Activated CD8-positive, alpha-beta T cell treated with anti-CD3 and anti-CD28 coated beads for 36 hours (primary cell): ENCODE measurements around the gene CCDC51. TPM values are rescaled to one million over a fixed set of nuclear protein-coding genes. Genes with fewer than 3 reads are reported as not detected.

Experiments
- ATAC-seq: fragments of 200-7000 bp; cut with Tn5 transposase; one replicate; pipeline ENCODE4 v1.10.0; 2021; ENCODE audit warnings: mild to moderate bottlenecking, moderate library complexity
- CTCF ChIA-PET: fragments of 350-600 bp; sonication (Branson Sonifier 250); formaldehyde crosslinking; loops from one replicate; lab custom pipeline; 2021; ENCODE audit warnings: antibody characterized with exemption; lab: Charles Lee
- POLR2A ChIA-PET: fragments of 350-600 bp; sonication (Branson Sonifier 250); formaldehyde crosslinking; loops from one replicate; lab custom pipeline; 2021; ENCODE audit warnings: antibody characterized with exemption; lab: Charles Lee
- DNase-seq: peaks from one replicate; pipeline ENCODE4 v3.0.0-alpha.2; 2020
- H3K27ac Mint-ChIP-seq: one replicate; pipeline ENCODE4 v1.8.0; 2021; ENCODE audit warnings: mild to moderate bottlenecking, mixed read lengths
- H3K27me3 Mint-ChIP-seq: one replicate; pipeline ENCODE4 v1.8.0; 2021; ENCODE audit warnings: mixed read lengths
- H3K36me3 Mint-ChIP-seq: one replicate; pipeline ENCODE4 v1.8.0; 2021; ENCODE audit warnings: low read depth, mixed read lengths
- H3K4me1 Mint-ChIP-seq: one replicate; pipeline ENCODE4 v1.8.0; 2021; ENCODE audit warnings: low read depth, mixed read lengths
- H3K4me3 Mint-ChIP-seq: one replicate; pipeline ENCODE4 v1.8.0; 2021; ENCODE audit warnings: mild to moderate bottlenecking, moderate library complexity, mixed read lengths
- H3K9me3 Mint-ChIP-seq: one replicate; pipeline ENCODE4 v1.8.0; 2021; ENCODE audit warnings: mixed read lengths
- intact Hi-C: fragments of 100-400 bp; cut with micrococcal nuclease; formaldehyde crosslinking; loops from one replicate; pipeline ENCODE4 v1.10.0; 2022
- total RNA-seq, 2 experiments: library from RNA; stranded (reverse); gene quantifications; one replicate each; pipeline ENCODE4 v1.2.3, GENCODE V29; 2021
- TF ChIP-seq, protein P1 (sequence below): fragments of 200-600 bp; IDR thresholded peaks from one replicate; pipeline ENCODE4 v1.8.0; 2022; ENCODE audit warnings: antibody characterized with exemption, mild to moderate bottlenecking

CCDC51 gene
- total RNA-seq, 2 experiments from 2014 or later, result 25.3 to 28.3 TPM

DNA sequence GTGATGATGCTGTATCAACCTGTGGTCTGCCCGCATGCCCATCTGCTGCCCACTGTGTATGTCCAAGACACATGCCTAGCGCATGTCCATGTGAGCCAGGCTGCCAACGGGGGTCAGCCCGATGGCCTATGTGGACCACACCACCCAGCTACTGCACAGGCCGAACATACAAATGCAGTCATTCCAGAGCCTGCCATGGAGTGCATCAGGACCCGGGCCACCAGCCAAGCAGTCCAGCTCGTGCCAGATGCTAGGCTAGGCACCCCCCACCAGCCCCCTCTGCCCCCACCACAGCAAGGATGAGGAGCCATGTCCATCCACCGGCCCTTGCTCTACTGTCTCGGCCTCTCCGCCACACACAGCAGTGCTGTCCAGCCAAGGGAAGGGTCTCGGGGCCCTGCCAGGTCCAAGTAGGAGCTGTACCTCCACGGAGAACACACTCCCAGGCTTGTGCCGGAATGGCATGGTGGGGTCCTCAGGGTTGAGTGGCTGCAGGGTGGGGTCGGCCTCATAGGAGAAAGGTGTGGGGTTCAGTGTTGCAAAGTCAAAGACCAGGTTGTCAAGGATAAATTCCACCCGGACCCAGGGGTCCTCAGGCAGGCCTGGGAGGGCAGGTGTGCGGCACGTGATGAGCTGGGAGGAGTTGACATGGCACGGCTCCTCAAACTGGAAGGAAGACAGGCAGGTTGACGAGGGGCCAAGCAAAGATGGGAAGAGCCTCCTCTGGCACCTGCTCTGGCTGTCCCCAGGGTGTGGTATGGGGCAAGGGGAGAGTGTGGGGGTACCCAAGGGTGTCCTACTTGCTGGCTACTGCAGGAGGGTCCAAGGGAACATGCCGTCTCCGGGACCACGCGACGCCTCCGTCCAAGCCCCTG lies 25.3 kb downstream of the CCDC51 start:
- Mint-ChIP-seq H3K4me1 (no peaks in the 10 kb centered on the region), H3K9me3 (no peaks in the 10 kb centered on the region), H3K4me3 (no peak overlapping the region), H3K36me3 (no peaks in the 10 kb centered on the region), H3K27ac (no peak overlapping the region), H3K27me3 (no peaks in the 10 kb centered on the region)
- POLR2A ChIA-PET, result interaction anchor here (0.6 kb wide), 2 partner anchors 31 to 279 kb away, joined by 3 to 9 read pairs; no protein-coding TSS in a partner anchor
- DNase-seq, result no peak
- CTCF ChIA-PET, result interaction anchor here (0.7 to 1.6 kb wide), 4 partner anchors 14 to 221 kb away, joined by 3 to 9 read pairs (median 5); partner anchors contain the start of gene SLC26A6
- TF ChIP-seq, protein P1, sequence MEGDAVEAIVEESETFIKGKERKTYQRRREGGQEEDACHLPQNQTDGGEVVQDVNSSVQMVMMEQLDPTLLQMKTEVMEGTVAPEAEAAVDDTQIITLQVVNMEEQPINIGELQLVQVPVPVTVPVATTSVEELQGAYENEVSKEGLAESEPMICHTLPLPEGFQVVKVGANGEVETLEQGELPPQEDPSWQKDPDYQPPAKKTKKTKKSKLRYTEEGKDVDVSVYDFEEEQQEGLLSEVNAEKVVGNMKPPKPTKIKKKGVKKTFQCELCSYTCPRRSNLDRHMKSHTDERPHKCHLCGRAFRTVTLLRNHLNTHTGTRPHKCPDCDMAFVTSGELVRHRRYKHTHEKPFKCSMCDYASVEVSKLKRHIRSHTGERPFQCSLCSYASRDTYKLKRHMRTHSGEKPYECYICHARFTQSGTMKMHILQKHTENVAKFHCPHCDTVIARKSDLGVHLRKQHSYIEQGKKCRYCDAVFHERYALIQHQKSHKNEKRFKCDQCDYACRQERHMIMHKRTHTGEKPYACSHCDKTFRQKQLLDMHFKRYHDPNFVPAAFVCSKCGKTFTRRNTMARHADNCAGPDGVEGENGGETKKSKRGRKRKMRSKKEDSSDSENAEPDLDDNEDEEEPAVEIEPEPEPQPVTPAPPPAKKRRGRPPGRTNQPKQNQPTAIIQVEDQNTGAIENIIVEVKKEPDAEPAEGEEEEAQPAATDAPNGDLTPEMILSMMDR, result no peak
- intact Hi-C loops, result no loop called here
- ATAC-seq, result no peak

DNA sequence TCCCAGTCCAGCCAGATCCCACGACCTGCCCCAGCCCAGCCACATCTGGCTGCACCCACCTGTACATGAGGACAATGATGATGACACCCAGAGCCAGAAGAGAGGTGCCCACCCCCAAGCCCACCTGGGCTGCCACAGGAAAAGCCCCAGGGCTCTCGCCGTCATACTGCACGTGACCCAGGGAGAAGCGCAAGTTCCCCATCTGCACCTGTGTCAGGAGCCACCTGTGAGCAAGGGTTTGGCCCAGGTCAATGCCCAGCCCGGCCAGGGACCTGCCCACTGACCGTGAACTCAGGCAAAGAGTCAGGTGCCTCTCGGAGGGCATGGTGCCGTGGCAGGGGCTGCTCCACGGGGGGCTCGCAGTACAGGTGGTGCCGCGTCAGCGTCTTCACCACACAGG lies 26.3 kb downstream of the CCDC51 start:
- H3K27me3 Mint-ChIP-seq, result no peaks in the 10 kb centered on the region
- ATAC-seq (no peak), DNase-seq (no peak)
- H3K36me3 Mint-ChIP-seq, result no peaks in the 10 kb centered on the region
- no peaks in the 10 kb centered on the region for H3K4me1 Mint-ChIP-seq
- TF ChIP-seq, protein P1, result no peak
- H3K4me3 Mint-ChIP-seq, result no peak overlapping the region
- H3K27ac Mint-ChIP-seq, result no peak overlapping the region
- intact Hi-C loops, result no loop called here
- POLR2A ChIA-PET, result no interaction called here
- CTCF ChIA-PET, result interaction anchor here (1.3 kb wide), 1 partner anchor 136 kb away, joined by 5 read pairs; no protein-coding TSS in a partner anchor
- no peaks in the 10 kb centered on the region for H3K9me3 Mint-ChIP-seq

DNA sequence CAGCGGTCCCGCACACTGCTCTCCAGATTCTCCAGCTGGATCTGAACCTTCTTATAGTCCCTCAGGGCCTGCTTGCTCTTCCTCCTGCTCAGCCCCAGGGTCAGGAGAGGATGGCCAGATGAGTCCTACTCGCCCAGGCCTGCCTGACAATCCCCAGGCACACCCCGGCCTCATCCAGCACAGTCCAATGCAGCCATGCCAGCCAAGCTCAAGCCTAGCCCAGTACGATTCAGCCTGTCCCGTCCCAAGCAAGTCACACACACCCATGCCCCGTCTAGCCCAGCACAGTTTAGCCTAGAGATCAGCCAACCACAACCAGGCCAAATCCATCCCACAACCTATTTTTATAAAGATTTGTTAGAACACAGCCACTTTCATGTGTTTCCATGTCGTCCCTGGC lies 26.8 kb downstream of the CCDC51 start:
- H3K27me3 Mint-ChIP-seq, result no peaks in the 10 kb centered on the region
- no peaks in the 10 kb centered on the region for H3K4me1 Mint-ChIP-seq
- no peaks in the 10 kb centered on the region for H3K9me3 Mint-ChIP-seq
- DNase-seq (no peak), ATAC-seq (no peak)
- no peak overlapping the region for H3K4me3 Mint-ChIP-seq
- no peaks in the 10 kb centered on the region for H3K36me3 Mint-ChIP-seq
- no peak overlapping the region for H3K27ac Mint-ChIP-seq
- POLR2A ChIA-PET, result no interaction called here
- TF ChIP-seq, protein P1, result no peak
- intact Hi-C loops, result no loop called here
- CTCF ChIA-PET, result interaction anchor here (1.3 to 4.5 kb wide), 3 partner anchors 12 to 136 kb away, joined by 5 to 23 read pairs (median 20); no protein-coding TSS in a partner anchor

DNA sequence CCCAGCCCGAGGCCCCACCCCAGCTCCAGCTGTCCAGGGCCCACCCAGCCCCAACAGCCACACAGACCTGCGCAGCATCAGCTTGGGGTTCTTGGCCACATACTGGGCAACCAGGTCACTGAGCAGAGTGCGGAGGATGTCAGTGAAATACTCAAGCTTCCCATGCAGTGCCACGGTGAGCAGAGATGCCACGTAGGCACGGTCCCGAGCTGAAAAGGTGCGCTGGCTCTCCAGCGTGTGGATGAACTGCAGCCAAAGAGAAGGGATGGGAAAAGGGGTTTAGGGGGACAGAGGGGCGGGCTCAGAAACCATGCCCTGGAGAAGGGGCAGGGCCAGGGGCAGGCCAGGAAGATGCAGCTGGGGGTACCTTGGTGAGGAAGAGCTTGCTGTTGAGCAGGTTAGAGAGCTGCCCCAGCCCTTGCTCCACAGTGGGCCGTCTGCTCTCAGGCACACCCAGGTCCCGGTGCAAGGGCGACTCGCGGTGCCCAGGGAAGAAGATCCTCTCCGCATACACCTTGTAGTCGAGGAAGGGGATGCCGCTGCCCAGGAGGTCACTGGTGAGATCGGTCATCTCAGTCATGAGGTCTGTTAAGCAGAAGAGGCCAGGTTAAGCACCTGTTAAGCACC lies 27.4 kb downstream of the CCDC51 start:
- ChIA-PET POLR2A (no interaction called here), CTCF (interaction anchor here (1.3 to 4.5 kb wide), 3 partner anchors 12 to 137 kb away, joined by 5 to 23 read pairs (median 20); no protein-coding TSS in a partner anchor)
- no peak overlapping the region for H3K4me3 Mint-ChIP-seq
- no peaks in the 10 kb centered on the region for H3K9me3 Mint-ChIP-seq
- no peaks in the 10 kb centered on the region for H3K27me3 Mint-ChIP-seq
- no peaks in the 10 kb centered on the region for H3K36me3 Mint-ChIP-seq
- no peak for ATAC-seq
- TF ChIP-seq, protein P1, result no peak
- intact Hi-C loops, result no loop called here
- H3K27ac Mint-ChIP-seq, result no peak overlapping the region
- no peaks in the 10 kb centered on the region for H3K4me1 Mint-ChIP-seq
- DNase-seq, result no peak
